ENCODE results near the gene DESI1.
"Not testable (repeated sequence)": the region's sequence is repeated elsewhere in the genome, so short reads cannot be mapped to it uniquely, and the experiment has no call there.

DESI1 gene

DNA sequence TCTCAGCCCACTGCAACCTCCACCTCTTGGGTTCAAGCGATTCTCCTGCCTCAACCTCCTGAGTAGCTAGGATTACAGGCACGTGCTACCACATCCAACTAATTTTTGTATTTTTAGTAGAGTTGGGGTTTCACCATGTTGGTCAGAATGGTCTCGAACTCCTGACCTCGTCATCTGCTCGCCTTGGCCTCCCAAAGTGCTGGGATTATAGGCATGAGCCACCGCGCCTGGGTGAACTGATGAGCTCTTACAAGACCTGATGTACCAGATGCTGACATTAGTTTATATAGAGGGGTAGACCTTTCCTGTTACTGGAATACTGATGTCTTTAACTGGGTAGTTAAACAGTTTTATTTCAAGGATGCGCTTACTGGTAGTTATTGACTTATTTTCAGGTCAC is 13.8 kb upstream of the DESI1 start:
- DNase-seq (ENCODE audit: low spot score): not testable (repeated sequence)

DNA sequence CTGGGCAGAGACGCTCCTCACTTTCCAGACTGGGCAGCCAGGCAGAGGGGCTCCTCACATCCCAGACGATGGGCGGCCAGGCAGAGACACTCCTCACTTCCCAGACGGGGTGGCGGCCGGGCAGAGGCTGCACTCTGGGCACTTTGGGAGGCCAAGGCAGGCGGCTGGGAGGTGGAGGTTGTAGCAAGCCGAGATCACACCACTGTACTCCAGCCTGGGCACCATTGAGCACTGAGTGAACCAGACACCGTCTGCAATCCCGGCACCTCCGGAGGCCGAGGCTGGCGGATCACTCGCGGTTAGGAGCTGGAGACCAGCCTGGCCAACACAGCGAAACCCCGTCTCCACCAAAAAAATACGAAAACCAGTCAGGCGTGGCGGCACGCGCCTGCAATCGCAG is 10.8 kb upstream of the DESI1 start:
- DNase-seq (ENCODE audit: low spot score): not testable (repeated sequence)

DNA sequence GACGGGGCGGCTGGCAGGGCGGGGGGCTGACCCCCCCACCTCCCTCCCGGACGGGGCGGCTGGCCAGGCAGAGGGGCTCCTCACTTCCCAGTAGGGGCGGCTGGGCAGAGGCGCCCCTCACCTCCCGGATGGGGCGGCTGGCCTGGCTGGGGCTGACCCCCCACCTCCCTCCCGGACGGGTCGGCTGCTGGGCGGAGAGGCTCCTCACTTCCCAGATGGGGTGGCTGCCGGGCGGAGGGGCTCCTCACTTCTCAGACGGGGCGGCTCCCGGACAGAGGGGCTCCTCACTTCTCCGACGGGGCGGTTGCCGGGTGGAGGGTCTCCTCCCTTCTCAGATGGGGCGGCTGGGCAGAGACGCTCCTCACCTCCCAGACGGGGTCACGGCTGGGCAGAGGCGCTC is 10.3 kb upstream of the DESI1 start:
- DNase-seq (ENCODE audit: low spot score): not testable (repeated sequence)

DNA sequence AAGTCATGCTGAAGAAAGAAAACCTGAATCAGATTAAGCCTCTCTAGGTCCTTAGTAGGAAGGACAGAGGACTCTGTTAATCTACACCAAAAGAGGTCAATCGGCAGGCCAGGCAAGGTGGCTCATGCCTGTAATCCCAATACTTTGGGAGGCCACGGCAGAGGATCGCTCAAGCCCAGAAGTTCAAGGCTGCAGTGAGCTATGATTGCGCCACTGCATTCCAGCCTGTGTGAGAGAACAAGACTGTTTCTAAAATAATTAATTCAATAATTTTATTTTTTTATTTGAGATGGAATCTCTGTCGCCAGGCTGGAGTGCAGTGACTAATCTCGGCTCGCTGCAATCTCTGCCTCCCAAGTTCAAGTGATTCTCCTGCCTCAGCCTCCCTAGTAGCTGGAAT is 4.7 kb upstream of the DESI1 start:
- no peak for DNase-seq (ENCODE audit: low spot score)

DNA sequence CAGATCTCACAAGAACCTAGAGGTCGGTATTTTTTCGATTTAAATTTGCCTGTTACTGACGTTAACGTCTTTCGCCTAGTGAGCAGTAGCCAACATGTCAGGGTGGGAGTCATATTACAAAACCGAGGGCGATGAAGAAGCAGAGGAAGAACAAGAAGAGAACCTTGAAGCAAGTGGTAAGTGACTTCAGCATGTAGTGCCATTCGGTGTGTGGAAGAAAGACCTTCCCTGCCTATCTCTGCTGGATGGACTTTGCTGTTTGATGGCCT is 1.0 kb upstream of the DESI1 start:
- DNase-seq (ENCODE audit: low spot score): no peak

DNA sequence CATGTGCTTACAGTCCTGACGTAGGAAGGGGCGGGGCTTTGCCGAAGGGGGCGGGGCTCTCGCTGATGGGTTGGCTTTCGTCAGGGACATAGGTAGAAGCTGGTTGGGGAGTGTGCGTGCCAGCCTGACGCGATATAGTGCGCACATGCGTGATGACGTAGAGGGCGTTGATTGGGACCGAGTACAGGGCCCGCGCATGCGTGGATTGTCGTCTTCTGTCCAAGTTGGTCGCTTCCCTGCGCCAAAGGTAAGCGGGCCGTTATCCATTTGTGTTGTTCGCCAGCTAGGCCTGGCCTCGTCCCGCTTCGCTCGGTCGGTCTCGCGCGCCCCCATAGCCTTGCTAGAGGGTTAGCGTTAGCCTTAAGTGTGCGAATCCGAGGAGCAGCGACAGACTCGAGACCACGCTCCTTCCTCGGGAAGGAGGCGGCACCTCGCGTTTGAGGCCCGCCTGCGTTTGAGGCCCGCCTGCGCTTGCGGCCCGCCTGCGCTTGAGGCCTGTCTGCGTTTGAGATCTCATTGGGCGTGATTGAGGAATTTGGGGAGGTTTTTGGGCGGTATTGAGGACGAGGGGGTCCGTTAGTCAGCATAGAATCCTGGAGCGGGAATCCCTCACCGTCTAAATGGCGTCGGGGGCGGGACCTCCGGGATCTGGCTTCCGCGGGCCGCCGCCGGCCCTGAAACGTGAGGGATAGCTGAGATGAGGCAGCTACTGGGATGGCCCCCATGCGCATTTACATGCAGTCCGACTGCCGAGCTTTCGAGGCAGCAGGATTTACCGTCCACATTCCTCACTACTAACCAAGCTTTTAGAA is 462 bp upstream of the DESI1 start, which contains the start of gene XRCC6:
Gene XRCC6 (plus strand): TSS at position 197 of the 812 bp plus-strand sequence. CDS start 710 bp downstream, outside the sequence.
- DNase-seq (ENCODE audit: low spot score): peak; percentile 100

DNA sequence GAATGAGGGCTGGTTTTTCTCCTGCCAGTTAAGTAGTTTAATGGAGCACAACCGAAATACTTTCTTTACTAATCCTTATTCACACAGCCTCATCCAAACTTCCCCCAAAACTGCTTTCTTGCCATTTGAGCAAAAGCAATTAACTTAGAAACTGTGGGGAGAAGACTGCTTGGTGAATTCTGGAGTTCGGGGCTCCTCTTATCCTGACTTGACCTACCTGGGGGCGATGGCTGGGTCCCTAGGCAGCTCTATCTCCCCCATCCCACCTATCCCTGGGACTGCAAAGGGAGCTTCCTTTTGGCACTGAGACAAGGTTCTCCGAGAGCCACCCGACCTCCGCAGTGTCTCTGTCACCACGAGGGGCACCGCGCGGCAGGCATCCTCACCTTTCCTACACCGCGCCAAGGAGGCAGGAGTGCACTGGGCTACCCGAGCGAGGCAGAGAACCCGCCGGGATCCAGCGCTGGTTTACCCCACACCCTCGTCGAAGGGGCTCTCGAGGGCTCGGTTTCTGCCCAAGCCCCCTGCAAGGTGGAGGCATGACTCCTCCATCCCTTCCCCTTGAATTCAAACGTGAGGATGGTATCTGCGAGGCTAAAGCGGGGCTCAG is 759 bp downstream of the DESI1 start:
- DNase-seq (ENCODE audit: low spot score): peak; percentile 10

DNA sequence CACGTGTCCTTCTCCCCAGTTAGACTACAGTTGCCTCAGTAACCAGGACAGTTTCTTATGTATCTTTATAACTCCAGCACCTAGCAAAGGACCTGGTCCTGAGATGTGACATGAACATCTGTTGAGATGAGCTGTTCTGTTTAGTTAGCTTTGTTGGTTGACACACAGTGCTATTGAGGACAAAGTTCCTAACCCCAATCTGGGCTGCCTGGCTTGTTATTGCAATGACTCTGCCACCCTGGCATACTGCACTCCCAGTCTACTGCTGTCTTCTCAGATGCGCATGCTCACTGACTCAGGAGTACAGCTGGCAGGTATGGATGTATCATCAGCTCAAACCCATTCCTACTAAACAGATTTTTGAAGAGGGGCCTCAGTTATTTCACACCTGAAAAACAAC is 7.4 kb downstream of the DESI1 start:
- no peak for DNase-seq (ENCODE audit: low spot score)

DNA sequence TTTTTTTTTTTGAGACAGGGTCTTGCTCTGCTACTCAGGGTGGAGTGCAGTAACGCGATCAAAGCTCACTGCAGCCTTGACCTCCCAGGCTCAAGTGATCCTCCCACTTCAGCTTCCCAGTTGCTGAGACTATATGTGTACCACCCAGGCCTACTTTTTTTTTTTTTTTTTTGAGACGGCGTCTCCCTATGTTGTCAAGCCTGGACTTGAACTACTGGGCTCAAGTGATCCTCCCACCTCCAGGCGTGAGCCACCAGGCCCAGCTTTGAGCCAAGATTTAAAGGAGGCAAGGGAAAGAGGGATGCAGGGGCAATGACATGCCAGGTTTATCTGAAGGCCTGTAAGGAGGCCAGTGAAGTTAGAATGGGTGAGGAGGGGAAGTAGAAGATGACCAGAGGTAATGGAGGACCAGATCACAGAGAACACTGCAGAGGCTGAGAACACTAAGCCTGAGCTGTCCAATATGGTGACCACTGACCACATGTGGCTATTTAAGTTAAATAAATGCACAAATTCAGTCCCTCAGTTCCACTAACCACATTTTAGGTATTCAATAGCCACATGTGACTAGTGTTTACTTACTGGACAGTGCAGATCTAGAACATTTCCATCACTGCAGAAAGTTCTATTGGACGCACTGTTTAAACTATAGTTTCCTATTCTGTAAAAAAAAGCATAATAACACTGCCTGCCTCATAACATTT is 8.1 kb downstream of the DESI1 start:
- no peak for DNase-seq (ENCODE audit: low spot score)

DNA sequence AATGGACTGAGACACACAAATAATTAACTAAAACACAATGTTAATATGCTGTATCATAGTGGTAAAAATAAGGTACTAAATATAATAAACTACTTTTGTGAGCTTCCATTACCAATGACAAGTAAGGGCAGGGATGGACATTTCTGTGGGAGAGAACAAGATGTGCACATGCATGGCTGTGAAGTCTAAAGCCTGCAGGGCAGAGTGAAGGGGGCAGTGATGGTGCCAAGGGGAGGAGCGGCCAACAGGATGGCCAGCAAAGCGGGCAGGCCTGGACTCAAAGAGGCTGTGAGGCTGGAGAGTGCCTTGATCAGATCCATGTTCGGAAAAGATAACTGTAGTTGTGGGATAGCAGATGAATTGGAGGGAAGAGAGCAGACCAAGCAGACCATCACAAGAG is 12.5 kb downstream of the DESI1 start:
- no peak for DNase-seq (ENCODE audit: low spot score)

DNA sequence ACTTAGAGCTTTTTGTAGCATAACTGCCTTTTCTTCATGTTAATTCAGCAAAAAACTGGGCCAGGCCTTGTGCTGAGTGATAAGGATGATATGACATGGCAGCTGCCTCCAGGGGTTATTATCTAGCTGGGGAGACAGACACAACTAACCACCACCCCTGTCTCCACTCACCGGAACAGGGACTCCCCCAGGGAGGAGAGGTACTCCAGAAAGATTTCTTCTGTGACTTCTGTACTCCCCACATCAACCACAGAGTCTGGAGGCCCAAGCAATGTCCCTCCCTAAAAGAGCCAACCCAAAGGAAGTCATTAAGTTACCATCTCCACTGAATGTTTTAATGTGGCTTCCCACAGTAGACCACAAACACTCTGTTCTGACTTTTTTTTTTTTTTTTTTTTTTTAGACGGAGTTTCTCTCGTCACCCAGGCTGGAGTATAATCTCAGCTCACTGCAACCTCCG is 16.9 kb downstream of the DESI1 start:
- no peak for DNase-seq (ENCODE audit: low spot score)

DNA sequence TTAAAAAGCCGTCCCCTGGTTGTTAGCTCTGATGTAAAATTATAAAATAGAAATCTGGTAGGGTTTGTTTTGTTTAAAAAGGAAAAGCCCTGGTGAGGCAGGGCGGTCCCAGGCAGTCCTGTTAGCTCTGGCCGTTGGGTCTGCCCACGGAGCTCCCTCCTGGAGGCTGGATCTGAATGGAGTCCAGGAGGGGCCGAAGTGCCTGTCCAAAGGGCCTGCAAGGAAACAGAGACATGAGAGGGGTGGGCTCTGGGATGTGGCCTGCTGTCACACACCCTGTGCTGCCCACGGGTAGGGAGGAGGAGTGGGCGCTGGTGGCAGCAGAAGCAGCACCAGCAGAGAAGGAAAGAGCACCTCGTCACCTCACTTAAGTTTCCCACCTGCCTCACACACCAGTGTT is 19.9 kb downstream of the DESI1 start:
- DNase-seq (ENCODE audit: low spot score): no peak

DNA sequence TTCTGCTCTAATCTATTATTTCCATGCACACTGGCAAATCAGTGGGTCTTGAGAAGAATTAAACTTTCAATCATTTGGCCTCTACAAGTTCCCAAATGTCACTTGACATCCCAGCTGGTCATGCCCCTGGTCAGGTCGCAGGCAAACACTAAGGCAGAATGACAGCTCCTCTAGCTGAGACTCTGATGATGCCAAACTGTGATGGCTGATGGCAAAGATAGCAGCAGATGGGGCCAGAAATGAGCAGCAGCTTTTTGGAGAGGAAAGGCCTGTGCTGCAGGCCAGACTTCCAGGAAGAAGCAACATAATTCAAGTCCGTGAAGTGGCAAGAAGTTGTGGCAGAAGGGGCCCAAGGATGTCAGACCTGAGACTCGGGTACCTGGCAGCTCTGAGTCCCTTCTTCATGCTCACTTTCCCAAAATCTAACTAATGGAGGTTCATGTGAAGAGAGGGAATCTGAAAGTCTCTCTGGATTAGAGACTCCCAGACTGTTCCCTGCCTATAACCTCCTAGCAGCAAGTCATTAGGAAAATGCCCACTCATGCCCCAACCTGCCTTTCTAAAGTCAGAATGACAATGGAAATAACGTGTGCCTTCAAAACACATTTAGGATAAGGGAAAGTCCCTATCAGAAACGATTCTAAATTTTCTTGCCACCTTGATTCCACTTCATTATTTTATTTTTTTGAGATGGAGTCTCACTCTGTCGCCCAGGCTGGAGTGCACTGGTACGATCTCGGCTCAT is 21.8 kb downstream of the DESI1 start:
- DNase-seq (ENCODE audit: low spot score): no peak

DNA sequence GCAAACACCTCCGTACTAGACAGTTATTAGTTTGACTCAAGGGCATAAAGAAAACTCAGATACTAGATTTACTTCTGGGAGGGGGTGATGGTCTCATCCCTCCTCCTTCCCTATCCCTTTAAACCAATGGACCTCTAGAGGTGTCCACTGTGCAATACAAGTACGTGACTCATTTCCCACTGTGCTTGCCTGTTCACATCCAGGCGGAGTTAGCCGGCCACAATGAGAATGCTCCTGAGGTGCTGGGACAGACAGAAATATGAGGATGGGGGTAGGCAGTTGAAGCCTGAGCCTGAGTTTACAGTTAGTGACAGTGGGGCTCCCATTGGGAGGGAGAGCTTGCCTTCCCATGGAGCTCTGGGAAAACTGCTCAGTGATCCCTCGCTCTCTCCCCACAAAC is 22.8 kb downstream of the DESI1 start:
- peak; percentile 79 for DNase-seq (ENCODE audit: low spot score)

DNA sequence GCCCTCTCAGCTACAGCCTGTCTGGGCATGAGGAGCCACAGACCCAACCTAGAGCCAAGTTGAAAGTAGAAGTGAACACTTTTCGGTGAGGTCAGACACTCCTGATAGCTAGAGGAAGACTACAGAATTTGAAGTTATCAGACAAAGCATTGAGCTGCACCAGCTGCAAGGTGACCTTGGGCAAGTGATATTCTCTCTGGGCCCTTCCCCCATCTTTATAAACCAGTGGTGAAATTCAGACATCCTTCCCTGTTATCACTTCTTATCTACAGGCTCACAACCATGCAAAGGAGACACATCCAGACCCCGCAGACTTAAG is 23.2 kb downstream of the DESI1 start:
- DNase-seq (ENCODE audit: low spot score): no peak

DNA sequence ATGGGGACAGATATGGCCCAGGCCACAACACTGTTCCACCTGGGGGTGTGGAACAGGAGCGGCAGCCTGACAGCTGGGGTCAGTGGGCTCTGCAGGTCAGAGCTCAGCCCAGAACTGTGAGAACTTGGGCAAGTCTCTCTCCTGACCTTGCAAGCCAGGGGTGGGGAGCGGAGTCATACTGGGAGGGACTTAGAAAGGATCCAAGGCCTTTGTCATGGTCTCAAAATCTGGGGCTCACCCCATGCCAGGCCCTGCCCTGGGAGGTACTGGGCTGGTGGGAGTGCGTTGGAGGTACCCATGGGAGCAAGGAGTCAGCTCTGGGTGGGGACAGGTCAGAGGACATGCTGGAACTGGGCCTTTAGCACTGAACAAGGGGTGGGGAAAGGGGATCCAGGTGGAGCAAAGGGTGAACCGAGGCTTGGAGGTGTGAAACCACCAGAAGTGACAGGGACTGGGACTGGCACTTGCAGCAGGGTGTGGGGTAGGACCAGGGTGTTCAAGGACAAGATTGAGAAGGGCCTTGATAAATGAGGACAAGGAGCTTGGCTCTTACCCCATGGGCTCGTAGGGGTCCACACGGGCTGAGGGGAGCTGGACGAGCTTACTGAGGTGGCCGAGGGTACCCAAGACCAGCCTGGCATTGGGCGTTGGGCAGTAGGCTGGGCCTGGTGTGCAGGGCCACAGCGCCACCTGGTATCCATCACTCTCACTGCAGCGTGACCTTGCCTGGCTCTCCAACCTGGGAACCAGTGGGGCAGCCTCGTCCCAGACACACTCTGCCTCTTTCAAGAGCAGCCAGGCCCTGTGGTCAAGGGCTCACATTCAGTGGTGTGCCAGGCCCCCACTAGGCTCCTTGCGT is 23.8 kb downstream of the DESI1 start:
- peak; percentile 24 for DNase-seq (ENCODE audit: low spot score)

DNA sequence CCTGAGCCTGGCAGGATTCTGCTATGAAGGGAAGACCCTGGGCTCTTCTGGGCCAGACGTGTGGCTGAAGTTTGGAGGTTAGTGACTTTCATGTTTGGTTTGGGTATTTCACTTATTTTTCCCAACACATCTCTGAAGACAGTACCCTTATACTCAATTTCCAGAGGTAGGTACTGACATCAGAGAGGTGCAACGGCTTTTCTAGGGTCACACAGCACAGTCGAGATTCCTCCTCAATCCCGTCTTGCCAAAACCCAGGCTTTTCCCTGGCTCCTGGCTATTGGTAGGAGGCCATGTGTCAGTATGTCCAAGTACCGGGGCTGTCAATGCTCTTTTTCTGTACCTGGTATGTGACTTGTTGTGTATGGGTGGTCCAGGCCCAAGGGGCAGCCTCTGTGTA is 25.1 kb downstream of the DESI1 start:
- DNase-seq (ENCODE audit: low spot score): no peak

DNA sequence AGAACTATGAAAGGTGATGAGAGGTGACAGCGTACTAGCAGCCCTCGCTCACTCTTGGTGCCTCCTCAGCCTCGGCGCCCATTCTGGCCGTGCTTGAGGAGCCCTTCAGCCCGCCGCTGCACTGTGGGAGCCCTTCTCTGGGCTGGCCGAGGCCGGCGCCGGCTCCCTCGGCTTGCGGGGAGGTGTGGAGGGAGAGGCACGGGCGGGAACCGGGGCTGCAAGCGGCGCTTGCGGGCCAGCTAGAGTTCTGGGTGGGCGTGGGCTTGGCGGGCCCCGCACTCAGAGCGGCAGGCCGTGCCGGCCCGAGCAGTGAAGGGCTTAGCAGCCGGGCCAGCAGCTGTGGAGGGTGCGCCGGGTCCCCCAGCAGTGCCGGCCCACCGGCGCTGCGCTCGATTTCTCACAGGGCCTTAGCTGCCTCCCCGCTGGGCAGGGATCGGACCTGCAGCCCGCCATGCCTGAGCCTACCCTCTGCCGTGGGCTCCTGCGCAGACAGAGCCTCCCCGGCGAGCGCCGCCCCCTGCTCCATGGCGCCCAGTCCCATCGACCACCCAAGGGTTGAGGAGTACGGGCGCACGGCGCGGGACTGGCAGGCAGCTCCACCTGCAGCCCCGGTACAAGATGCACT is 27.4 kb downstream of the DESI1 start:
- not testable (repeated sequence) for DNase-seq (ENCODE audit: low spot score)

DNA sequence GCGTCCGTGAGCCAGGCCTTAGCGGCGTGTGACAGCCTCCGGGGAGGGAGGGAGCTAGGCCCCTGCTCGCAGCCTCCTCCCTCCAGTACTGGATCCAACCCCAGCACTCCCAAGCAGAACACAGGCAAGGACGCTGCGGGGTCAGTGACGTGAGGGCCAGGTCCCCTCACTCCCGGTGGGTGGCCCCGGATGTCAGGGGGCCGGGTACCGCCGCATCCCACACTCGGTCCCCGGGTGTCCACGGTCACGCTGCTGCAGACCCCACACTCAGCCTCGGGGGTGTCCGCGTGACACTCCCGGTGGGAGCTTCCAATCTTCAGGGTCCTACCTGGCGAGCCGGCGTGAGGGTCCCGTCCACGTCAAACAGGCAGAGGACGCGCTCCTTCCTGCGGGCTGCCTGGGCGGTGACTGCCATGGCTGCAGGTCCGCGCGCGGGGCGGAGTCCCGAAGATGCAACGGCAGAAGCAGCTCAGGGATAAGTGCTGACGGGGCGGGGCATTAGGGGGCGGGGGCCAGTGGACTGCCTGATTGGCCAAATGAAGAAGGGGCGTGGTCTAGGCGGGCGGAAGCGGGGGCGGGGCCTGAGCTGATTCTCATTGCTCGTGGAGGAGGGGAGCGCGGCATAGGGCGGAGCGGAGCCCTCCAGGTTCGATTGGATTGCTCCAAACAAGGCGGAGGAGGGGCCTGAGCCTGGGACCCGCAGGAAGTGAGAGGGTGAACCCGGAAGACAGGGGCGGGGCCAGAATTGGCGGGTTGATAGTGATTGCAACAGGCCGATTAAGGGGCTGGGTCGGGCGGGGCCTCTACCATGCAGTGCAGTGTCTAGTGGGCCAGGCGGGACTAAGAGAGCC is 31.2 kb downstream of the DESI1 start, which contains the start of gene PMM1:
Gene PMM1 (minus strand): TSS at position 450 of the 851 bp plus-strand sequence. CDS start 35 bp downstream, at position 415.
- peak; percentile 100 for DNase-seq (ENCODE audit: low spot score)

DNA sequence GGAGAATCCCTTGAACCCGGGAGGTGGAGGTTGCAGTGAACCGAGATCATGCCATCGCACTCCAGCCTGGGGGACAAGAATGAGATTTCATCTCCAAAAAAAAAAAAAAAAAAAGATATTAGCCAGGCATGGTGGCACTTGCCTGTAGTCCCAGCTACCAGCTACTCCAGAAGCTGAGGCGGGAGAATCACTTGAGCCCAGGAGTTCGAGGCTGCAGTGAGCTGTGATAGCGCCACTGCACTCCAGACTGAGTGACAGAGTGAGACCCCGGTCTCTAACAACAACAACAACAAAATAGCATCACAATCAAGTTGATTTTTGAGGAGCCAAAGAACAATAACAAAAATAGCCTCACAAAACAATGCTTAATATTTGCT is 33.5 kb downstream of the DESI1 start:
- no peak for DNase-seq (ENCODE audit: low spot score)

All from kidney capillary endothelial cell (primary cell).